ENCODE measurements around the gene GALK1. TPM values are rescaled to one million over a fixed set of nuclear protein-coding genes. Genes with fewer than 3 reads are reported as not detected.

Gene GALK1
- total and polyA plus RNA-seq, 9 of the 15 experiments (the other 6 are each of a cell fraction or from before 2014, with no cell fraction given), result 0.45 to 51.6 (median 17.4) TPM

DNA sequence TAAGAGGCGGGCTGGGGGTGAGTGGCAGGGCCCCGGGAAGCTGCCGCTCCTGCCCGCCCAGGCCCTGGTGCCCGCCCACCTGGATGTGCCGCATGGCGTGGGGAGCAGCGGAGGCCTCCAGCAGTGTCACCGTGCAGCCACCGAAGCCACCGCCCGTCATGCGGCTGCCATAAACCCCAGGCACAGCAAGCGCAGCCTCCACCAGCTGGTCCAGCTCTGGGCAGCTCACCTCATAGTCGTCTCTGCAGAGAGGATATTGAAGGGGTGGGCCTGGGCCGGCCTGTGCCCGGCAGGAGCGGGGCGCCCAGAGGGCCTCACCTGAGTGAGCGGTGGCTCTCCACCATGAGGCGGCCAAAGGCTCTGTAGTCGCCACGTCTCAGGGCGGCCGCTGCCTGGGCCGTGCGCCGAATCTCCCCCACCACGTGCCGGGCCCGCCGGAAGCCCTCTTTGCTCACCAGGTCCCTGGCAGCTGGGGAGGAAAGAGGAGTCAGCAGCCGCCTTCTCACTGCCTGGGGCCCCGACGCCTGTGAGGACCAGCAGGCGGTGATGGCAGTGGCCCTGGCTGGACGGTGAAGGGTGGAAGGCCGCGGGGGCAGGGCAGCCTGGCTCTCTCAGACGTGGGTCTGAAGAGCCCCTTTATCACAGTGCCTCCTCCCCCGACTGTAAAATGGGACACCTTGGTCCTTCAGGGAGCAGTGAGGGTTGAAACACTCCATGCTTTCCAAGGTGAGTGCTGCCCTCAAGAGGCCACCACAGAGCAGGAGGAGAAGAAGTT lies 6.7 kb downstream of the GALK1 start:
- no peaks in the 10 kb centered on the region for H3K9me3 ChIP-seq (replicated peaks; ENCODE audit: control insufficient read depth, insufficient read depth, low read depth, low read length)
- H3K9me1 ChIP-seq (ENCODE audit: control insufficient read depth, insufficient read depth, low read length), result no peaks in the 10 kb centered on the region
- no peak overlapping the region for H3K27ac ChIP-seq (ENCODE audit: extremely low read depth, low read depth, low read length)
- peak; percentile 84 for FAIRE-seq
- no peaks in the 10 kb centered on the region for H3K27me3 ChIP-seq (ENCODE audit: control insufficient read depth in 2 of 2, insufficient read depth in 2 of 2, low read length in 2 of 2)
- 86% methylated on average over 35 of the region's 41 CpGs for WGBS (ENCODE audit: insufficient coverage, low coverage, missing lambda C conversion rate)
- in situ Hi-C loops (cut with MboI), result no loop called here
- no peak overlapping the region for H3K4me2 ChIP-seq (ENCODE audit: insufficient read depth, low read length)
- no peak overlapping the region for H2AFZ ChIP-seq (ENCODE audit: low read depth, low read length)
- intact Hi-C loops (cut with micrococcal nuclease), result loop anchor here (10.0 kb wide), 1 partner anchor 246 kb away; the partner anchor contains the start of gene CDK3
- POLR2A ChIA-PET, result interaction anchor here (14.7 kb wide), 1 partner anchor 17 kb away, joined by 464 read pairs; a partner anchor contains a TSS
- CTCF ChIA-PET (ENCODE audit: low intra/inter-chr PET ratio), result interaction anchor here (0.6 to 1.2 kb wide), 2 partner anchors 125 to 126 kb away, joined by 3 to 4 read pairs; no protein-coding TSS in a partner anchor
- TF ChIP-seq, protein P1, sequence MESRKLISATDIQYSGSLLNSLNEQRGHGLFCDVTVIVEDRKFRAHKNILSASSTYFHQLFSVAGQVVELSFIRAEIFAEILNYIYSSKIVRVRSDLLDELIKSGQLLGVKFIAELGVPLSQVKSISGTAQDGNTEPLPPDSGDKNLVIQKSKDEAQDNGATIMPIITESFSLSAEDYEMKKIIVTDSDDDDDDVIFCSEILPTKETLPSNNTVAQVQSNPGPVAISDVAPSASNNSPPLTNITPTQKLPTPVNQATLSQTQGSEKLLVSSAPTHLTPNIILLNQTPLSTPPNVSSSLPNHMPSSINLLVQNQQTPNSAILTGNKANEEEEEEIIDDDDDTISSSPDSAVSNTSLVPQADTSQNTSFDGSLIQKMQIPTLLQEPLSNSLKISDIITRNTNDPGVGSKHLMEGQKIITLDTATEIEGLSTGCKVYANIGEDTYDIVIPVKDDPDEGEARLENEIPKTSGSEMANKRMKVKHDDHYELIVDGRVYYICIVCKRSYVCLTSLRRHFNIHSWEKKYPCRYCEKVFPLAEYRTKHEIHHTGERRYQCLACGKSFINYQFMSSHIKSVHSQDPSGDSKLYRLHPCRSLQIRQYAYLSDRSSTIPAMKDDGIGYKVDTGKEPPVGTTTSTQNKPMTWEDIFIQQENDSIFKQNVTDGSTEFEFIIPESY (CRISPR knock-in tag; IDR thresholded peaks at IDR 0.05), result peak; percentile 49; the same call in 1 of the 2 replicates
- no peak for TF ChIP-seq ARID2 (IDR thresholded peaks at IDR 0.05)
- TF ChIP-seq RBFOX2 (IDR thresholded peaks at IDR 0.05; ENCODE audit: low read depth, low read length), result 0 out of 2 replicates have a peak, but pooled peaks have one; percentile 18
- 0 out of 2 replicates have a peak, but pooled peaks have one; percentile 39 for TF ChIP-seq RBM14 (IDR thresholded peaks at IDR 0.05; ENCODE audit: borderline replicate concordance, insufficient read depth, low read depth, low read length)
- TF ChIP-seq HNRNPL (IDR thresholded peaks at IDR 0.05; ENCODE audit: low read depth, low read length), result 0 out of 2 replicates have a peak, but pooled peaks have one; percentile 17
- 0 out of 2 replicates have a peak, but pooled peaks have one; percentile 19 for TF ChIP-seq SMC3 (conservative IDR thresholded peaks at IDR 0.05; ENCODE audit: insufficient read depth, low read depth, low read length)
- TF ChIP-seq ILF3 (IDR thresholded peaks at IDR 0.05; ENCODE audit: borderline replicate concordance), result no peak
- TF ChIP-seq CAMTA2 (CRISPR knock-in tag; conservative IDR thresholded peaks at IDR 0.05), result no peak
- peak in 1 of 2 experiments; percentile 35; a peak in 2 of 4 replicates for TF ChIP-seq RAD21 (CRISPR knock-in tag; conservative IDR thresholded peaks at IDR 0.05 in 1 of 2, IDR thresholded peaks at IDR 0.05 in 1 of 2)
- TF ChIP-seq, protein P2, sequence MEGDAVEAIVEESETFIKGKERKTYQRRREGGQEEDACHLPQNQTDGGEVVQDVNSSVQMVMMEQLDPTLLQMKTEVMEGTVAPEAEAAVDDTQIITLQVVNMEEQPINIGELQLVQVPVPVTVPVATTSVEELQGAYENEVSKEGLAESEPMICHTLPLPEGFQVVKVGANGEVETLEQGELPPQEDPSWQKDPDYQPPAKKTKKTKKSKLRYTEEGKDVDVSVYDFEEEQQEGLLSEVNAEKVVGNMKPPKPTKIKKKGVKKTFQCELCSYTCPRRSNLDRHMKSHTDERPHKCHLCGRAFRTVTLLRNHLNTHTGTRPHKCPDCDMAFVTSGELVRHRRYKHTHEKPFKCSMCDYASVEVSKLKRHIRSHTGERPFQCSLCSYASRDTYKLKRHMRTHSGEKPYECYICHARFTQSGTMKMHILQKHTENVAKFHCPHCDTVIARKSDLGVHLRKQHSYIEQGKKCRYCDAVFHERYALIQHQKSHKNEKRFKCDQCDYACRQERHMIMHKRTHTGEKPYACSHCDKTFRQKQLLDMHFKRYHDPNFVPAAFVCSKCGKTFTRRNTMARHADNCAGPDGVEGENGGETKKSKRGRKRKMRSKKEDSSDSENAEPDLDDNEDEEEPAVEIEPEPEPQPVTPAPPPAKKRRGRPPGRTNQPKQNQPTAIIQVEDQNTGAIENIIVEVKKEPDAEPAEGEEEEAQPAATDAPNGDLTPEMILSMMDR (IDR thresholded peaks at IDR 0.05 in 2 of 3, conservative IDR thresholded peaks at IDR 0.05 in 1 of 3; ENCODE audit: insufficient read depth in 2 of 3, low read depth in 1 of 3, low read length in 3 of 3), result peak; percentile 58 to 73 (median 58)
- BruUV-seq (replicated peaks), result no TSS peak
- peak; percentile 69 for ATAC-seq
- H3K36me3 ChIP-seq (ENCODE audit: control insufficient read depth, insufficient read depth, low read length), result no peaks in the 10 kb centered on the region
- peak in 1 of 4 experiments; percentile 59 for DNase-seq (ENCODE audit: extremely low read depth in 1 of 4, low spot score in 3 of 4)
- H3K79me2 ChIP-seq (ENCODE audit: control insufficient read depth, insufficient read depth, low read length), result no peaks in the 10 kb centered on the region
- H3K9ac ChIP-seq (ENCODE audit: insufficient read depth in 1 of 2, low read depth in 2 of 2, low read length in 2 of 2), result peak overlapping the region in 1 of 2 experiments; percentile 22; a peak in 1 of 4 replicates
- H4K20me1 ChIP-seq (replicated peaks; ENCODE audit: control insufficient read depth, insufficient read depth, low read length), result no peaks in the 10 kb centered on the region; the same call in 1 of the 2 replicates
- H3K4me3 ChIP-seq, result no peak overlapping the region
- H3K4me1 ChIP-seq (replicated peaks in 1 of 2; ENCODE audit: control insufficient read depth in 2 of 2, insufficient read depth in 2 of 2, low read length in 2 of 2), result peaks cover 13 to 61% of the 10 kb centered on the region in 2 experiments

Measured in K562 (cell line).